Measurements from ENCODE around the gene LSM2. TPM values are rescaled to one million over a fixed set of nuclear protein-coding genes. Genes with fewer than 3 reads are reported as not detected.

Gene LSM2
- polyA plus RNA-seq, 2 of the 4 experiments (the other 2 are of a cell fraction): 54.7 to 59.6 TPM

DNA sequence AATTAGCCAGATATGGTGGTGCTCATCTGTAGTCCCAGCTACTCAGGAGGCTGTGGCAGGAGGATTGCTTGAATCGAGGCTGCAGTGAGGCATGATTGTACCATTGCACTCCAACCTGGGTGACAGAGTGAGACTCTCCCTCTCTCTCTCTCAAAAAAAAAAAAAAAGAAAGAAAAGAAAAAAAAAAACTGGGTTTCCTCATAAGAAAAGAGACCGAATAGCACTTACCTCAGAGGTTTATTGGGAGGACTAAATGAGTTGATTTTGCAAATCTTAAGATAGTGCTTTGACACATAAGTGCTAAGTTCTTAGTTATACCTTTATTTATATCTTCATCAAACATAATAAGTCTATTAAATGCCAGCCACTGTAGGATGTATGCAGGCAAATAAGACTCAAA, 35.9 kb downstream of the LSM2 start:
- Histone ChIP-seq H3K4me2 (no peak overlapping the region), H3K9me3 (no peaks in the 10 kb centered on the region), H3K4me3 (no peak overlapping the region), H3K27ac (no peak overlapping the region), H3K4me1 (peaks cover 11% of the 10 kb centered on the region)
- ChIA-PET POLR2A (no interaction called here), CTCF (interaction anchor here (1.0 to 5.5 kb wide), 11 partner anchors 10 to 91 kb away, joined by 3 to 36 read pairs (median 6); partner anchors contain the start of genes DDAH2, HSPA1B and MSH5)
- WGBS (ENCODE audit: missing lambda C conversion rate): 62% methylated on average over 2 of the region's 2 CpGs
- FAIRE-seq (no peak), ATAC-seq (no peak), DNase-seq (ENCODE audit: low read depth in 1 of 2, low spot score in 1 of 2) (no peak)
- no peak for TF ChIP-seq MYC (IDR thresholded peaks at IDR 0.05; ENCODE audit: borderline replicate concordance, low read length)
- no peak for TF ChIP-seq NR3C1 (IDR thresholded peaks at IDR 0.05)
- TF ChIP-seq POLR2A (IDR thresholded peaks at IDR 0.05; ENCODE audit: low read length): no peak
- TF ChIP-seq KDM1A (IDR thresholded peaks at IDR 0.05; ENCODE audit: low read depth): no peak
- TF ChIP-seq, protein P1, sequence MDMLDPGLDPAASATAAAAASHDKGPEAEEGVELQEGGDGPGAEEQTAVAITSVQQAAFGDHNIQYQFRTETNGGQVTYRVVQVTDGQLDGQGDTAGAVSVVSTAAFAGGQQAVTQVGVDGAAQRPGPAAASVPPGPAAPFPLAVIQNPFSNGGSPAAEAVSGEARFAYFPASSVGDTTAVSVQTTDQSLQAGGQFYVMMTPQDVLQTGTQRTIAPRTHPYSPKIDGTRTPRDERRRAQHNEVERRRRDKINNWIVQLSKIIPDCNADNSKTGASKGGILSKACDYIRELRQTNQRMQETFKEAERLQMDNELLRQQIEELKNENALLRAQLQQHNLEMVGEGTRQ (IDR thresholded peaks at IDR 0.05): no peak
- no peak for TF ChIP-seq RARB (CRISPR knock-in tag; IDR thresholded peaks at IDR 0.05)
- TF ChIP-seq, protein P2, sequence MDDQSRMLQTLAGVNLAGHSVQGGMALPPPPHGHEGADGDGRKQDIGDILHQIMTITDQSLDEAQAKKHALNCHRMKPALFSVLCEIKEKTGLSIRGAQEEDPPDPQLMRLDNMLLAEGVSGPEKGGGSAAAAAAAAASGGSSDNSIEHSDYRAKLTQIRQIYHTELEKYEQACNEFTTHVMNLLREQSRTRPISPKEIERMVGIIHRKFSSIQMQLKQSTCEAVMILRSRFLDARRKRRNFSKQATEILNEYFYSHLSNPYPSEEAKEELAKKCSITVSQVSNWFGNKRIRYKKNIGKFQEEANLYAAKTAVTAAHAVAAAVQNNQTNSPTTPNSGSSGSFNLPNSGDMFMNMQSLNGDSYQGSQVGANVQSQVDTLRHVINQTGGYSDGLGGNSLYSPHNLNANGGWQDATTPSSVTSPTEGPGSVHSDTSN (IDR thresholded peaks at IDR 0.05): no peak
- no peak for TF ChIP-seq MAFK (IDR thresholded peaks at IDR 0.05; ENCODE audit: partially characterized antibody)
- no peak for TF ChIP-seq JUNB (IDR thresholded peaks at IDR 0.05)
- no peak for TF ChIP-seq GATA3 (IDR thresholded peaks at IDR 0.05; ENCODE audit: borderline replicate concordance)
- no peak for TF ChIP-seq CHD2 (IDR thresholded peaks at IDR 0.05; ENCODE audit: low read length, partially characterized antibody)
- TF ChIP-seq, protein P3, sequence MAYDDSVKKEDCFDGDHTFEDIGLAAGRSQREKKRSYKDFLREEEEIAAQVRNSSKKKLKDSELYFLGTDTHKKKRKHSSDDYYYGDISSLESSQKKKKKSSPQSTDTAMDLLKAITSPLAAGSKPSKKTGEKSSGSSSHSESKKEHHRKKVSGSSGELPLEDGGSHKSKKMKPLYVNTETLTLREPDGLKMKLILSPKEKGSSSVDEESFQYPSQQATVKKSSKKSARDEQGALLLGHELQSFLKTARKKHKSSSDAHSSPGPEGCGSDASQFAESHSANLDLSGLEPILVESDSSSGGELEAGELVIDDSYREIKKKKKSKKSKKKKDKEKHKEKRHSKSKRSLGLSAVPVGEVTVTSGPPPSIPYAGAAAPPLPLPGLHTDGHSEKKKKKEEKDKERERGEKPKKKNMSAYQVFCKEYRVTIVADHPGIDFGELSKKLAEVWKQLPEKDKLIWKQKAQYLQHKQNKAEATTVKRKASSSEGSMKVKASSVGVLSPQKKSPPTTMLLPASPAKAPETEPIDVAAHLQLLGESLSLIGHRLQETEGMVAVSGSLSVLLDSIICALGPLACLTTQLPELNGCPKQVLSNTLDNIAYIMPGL (CRISPR knock-in tag; IDR thresholded peaks at IDR 0.05; ENCODE audit: borderline replicate concordance): no peak
- no peak for TF ChIP-seq JUN (IDR thresholded peaks at IDR 0.05)
- no peak for TF ChIP-seq EP300 (IDR thresholded peaks at IDR 0.05)
- TF ChIP-seq SMC3 (IDR thresholded peaks at IDR 0.05): no peak
- TF ChIP-seq FOSB (CRISPR knock-in tag; IDR thresholded peaks at IDR 0.05): no peak
- no peak for TF ChIP-seq POLR2AphosphoS2 (conservative IDR thresholded peaks at IDR 0.05; ENCODE audit: low read length)
- TF ChIP-seq ESRRA (IDR thresholded peaks at IDR 0.05; ENCODE audit: borderline replicate concordance, low read length): no peak
- no peak for TF ChIP-seq CEBPB (IDR thresholded peaks at IDR 0.05)
- no peak for TF ChIP-seq PHF8 (IDR thresholded peaks at IDR 0.05; ENCODE audit: borderline replicate concordance, low read depth)

DNA sequence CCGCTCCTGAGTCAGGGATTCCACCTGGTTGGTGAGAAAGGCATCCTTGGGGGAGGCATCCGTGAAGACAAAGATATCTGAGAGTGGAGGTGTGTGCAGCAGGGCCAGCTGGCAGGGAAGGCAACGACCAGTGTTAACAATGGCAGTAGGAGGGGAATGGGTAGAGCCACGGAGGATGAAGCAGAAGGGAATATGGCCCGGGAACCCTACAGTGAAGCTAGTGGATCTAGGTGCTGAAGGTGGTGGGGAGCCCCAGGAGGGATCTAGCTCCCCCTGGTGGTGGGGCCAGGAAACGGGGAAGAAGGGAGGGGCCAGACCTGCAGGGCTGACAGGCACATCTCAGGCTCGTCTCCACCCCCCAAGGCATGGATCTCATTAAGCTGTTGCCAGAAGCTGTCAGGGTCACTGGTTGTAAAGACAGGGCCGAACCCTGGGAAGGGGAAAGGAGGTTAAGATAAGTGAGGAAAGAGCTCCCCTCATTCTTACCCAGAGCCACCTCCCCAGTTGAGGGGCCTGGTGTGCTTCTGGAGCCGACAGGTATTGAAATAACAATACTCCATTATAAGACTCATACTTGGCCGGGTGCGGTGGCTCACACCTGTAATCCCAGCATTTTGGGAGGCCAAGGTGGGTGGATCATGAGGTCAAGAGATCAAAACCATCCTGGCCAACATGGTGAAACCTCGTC, 36.9 kb downstream of the LSM2 start:
- peak; percentile 68 to 81 for DNase-seq (ENCODE audit: low read depth in 1 of 2, low spot score in 1 of 2)
- CTCF ChIA-PET: interaction anchor here (0.6 to 5.5 kb wide), 34 partner anchors 8 to 91 kb away, joined by 3 to 36 read pairs (median 4); partner anchors contain the start of genes CLIC1, DDAH2, HSPA1A and HSPA1B
- no peaks in the 10 kb centered on the region for H3K9me3 ChIP-seq
- no peak overlapping the region for H3K27ac ChIP-seq
- H3K4me1 ChIP-seq: peaks cover under 1% of the 10 kb centered on the region; the same call in 2 of the 3 replicates
- H3K4me2 ChIP-seq: no peak overlapping the region
- peak; percentile 82 to 84 for ATAC-seq
- FAIRE-seq: no peak
- POLR2A ChIA-PET: interaction anchor here (0.9 kb wide), 1 partner anchor 109 kb away, joined by 3 read pairs; the partner anchor contains the start of gene C6orf47
- no peak overlapping the region for H3K4me3 ChIP-seq
- WGBS (ENCODE audit: missing lambda C conversion rate): 51% methylated on average over 12 of the region's 12 CpGs
- peak; percentile 62 for TF ChIP-seq SMC3 (IDR thresholded peaks at IDR 0.05)
- TF ChIP-seq CEBPB (IDR thresholded peaks at IDR 0.05): no peak
- TF ChIP-seq, protein P4, sequence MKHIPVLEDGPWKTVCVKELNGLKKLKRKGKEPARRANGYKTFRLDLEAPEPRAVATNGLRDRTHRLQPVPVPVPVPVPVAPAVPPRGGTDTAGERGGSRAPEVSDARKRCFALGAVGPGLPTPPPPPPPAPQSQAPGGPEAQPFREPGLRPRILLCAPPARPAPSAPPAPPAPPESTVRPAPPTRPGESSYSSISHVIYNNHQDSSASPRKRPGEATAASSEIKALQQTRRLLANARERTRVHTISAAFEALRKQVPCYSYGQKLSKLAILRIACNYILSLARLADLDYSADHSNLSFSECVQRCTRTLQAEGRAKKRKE (CRISPR knock-in tag; IDR thresholded peaks at IDR 0.05; ENCODE audit: low read depth): no peak
- TF ChIP-seq ZSCAN20 (CRISPR knock-in tag; IDR thresholded peaks at IDR 0.05): no peak
- TF ChIP-seq, protein P5, sequence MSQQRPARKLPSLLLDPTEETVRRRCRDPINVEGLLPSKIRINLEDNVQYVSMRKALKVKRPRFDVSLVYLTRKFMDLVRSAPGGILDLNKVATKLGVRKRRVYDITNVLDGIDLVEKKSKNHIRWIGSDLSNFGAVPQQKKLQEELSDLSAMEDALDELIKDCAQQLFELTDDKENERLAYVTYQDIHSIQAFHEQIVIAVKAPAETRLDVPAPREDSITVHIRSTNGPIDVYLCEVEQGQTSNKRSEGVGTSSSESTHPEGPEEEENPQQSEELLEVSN (IDR thresholded peaks at IDR 0.05; ENCODE audit: borderline replicate concordance, low read depth): no peak
- no peak for TF ChIP-seq PHF8 (IDR thresholded peaks at IDR 0.05; ENCODE audit: borderline replicate concordance, low read depth)
- no peak for TF ChIP-seq FOSL2 (IDR thresholded peaks at IDR 0.05)
- no peak for TF ChIP-seq FOSL2 (CRISPR knock-in tag; IDR thresholded peaks at IDR 0.05)
- TF ChIP-seq RAD21 (conservative IDR thresholded peaks at IDR 0.05 in 1 of 2, IDR thresholded peaks at IDR 0.05 in 1 of 2): peak; percentile 51 to 61
- no peak for TF ChIP-seq RCOR1 (IDR thresholded peaks at IDR 0.05; ENCODE audit: low read depth, low read length)
- TF ChIP-seq, protein P6, sequence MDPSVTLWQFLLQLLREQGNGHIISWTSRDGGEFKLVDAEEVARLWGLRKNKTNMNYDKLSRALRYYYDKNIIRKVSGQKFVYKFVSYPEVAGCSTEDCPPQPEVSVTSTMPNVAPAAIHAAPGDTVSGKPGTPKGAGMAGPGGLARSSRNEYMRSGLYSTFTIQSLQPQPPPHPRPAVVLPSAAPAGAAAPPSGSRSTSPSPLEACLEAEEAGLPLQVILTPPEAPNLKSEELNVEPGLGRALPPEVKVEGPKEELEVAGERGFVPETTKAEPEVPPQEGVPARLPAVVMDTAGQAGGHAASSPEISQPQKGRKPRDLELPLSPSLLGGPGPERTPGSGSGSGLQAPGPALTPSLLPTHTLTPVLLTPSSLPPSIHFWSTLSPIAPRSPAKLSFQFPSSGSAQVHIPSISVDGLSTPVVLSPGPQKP (IDR thresholded peaks at IDR 0.05; ENCODE audit: low read depth, low read length): no peak
- no peak for TF ChIP-seq HOXB5 (CRISPR knock-in tag; IDR thresholded peaks at IDR 0.05)
- TF ChIP-seq MAFK (IDR thresholded peaks at IDR 0.05; ENCODE audit: partially characterized antibody): no peak
- TF ChIP-seq, protein P7, sequence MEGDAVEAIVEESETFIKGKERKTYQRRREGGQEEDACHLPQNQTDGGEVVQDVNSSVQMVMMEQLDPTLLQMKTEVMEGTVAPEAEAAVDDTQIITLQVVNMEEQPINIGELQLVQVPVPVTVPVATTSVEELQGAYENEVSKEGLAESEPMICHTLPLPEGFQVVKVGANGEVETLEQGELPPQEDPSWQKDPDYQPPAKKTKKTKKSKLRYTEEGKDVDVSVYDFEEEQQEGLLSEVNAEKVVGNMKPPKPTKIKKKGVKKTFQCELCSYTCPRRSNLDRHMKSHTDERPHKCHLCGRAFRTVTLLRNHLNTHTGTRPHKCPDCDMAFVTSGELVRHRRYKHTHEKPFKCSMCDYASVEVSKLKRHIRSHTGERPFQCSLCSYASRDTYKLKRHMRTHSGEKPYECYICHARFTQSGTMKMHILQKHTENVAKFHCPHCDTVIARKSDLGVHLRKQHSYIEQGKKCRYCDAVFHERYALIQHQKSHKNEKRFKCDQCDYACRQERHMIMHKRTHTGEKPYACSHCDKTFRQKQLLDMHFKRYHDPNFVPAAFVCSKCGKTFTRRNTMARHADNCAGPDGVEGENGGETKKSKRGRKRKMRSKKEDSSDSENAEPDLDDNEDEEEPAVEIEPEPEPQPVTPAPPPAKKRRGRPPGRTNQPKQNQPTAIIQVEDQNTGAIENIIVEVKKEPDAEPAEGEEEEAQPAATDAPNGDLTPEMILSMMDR (IDR thresholded peaks at IDR 0.05): peak; percentile 54

Measured in A549 (cell line).